Activated T-cell treated with anti-CD3 and anti-CD28 coated beads for 4 hours (primary cell): Measurements from ENCODE around the gene EWSR1.

ENCODE experiments used
- DNase-seq: peaks from one replicate; pipeline ENCODE4 v3.0.0-alpha.2; 2020

The EWSR1 gene

DNA sequence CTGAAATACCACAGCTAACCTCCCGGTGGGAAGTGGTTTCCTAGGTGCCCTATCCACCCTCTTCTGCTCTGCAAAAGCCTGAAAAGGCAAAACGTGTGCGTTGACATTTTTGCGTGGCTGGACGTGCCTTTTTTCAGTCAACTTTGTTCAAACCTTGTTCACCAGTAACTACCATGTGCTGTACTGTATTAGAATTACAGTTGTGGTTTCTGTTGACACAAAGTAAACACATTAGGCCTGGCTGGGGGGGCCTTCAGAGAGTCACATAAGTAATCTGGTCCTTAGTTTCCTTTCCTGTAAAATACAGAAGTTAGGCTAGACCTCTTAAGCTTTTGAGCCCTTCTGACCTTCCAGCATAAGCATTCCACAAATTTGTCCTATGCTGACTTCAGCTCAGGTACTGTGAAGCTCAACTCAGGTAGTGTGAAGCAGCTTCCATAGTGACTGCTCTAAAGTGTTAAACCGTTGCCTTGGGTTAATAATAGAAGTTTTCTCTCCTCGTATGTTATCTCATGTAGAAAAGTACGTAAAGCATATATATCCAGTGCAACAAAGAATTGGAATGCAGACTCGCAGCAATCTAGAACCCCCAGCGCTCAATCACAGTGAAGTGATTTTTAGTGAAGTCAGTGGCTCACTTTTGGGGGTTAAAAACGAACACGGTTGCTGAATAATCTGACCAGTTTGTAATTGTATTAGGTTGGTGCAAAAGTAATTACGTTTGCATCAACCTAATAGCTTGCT is 1.8 kb downstream of the EWSR1 start:
- DNase-seq, result no peak

DNA sequence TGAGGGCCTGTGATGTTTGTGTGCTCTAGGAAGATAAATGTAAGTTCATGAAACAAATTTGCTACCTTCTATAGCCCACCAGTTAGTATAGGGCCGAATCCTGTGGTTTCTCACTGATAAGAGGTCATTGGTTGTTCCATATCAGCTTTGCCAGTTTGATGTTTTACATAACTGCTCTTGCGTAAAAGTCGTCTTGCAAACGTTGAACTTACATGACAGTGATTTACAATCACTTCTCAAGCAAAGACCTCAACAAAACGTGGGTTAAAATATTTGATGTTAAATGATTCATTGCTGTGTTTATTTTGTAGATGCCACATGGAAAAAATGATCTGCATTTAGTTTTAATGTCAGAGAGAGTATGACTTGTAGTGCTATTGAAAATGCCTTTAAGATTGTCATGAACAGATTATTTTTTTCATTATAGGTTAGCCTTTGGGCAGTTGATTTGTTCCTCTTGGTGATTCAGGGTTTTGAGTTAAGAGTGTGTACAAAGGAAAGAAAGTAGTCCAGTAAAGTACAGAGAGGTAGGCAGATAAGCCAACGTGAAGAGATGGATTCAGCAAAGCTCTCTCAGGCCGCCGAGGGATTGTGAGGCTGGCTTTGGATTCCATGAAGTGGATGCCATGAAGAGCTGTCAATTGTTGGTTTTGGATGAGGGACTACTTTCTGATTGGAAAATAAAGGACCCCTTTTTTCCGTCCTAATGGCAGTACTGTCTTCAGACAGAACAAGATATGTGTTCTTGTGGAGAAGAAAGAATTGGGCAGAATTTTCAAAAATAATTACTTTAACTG is 2.6 kb downstream of the EWSR1 start:
- DNase-seq, result no peak

DNA sequence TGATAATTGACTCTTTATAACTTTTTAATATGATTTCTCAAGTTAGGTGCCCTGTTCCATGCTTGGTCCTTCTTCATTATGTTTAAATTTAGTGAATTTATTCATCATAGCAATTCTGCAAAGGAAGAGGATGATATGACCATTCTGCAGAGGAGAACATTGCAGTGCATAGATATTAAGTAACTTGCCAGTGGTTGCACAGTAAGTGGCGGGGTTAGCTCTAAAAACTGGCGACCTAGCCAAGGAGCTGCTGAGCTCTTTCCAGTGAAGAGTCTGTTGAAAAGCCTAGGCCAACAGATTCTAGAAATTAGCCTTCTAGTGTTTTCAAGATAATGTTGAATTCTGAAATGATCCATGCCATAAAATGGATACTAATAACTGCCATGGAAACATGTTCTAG is 4.6 kb downstream of the EWSR1 start:
- DNase-seq, result no peak

DNA sequence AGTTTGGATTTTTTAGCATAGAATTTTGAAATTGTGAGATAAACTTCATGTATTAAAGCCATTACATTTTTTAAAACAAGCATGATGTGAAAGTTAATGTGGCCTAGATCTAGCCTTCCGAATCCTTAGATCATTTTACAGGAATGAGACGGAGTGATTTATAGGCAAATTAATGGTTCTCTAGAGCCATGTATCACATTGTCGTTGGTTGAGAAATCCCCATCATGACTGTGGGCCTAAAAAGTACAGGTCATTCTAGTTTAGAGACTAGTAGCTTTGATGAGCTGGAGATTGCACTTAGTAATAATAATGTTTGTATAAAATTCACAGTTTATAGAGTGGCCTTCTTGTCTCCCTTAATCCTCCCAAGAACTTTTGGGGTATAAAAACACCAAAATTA is 7.1 kb downstream of the EWSR1 start:
- no peak for DNase-seq

DNA sequence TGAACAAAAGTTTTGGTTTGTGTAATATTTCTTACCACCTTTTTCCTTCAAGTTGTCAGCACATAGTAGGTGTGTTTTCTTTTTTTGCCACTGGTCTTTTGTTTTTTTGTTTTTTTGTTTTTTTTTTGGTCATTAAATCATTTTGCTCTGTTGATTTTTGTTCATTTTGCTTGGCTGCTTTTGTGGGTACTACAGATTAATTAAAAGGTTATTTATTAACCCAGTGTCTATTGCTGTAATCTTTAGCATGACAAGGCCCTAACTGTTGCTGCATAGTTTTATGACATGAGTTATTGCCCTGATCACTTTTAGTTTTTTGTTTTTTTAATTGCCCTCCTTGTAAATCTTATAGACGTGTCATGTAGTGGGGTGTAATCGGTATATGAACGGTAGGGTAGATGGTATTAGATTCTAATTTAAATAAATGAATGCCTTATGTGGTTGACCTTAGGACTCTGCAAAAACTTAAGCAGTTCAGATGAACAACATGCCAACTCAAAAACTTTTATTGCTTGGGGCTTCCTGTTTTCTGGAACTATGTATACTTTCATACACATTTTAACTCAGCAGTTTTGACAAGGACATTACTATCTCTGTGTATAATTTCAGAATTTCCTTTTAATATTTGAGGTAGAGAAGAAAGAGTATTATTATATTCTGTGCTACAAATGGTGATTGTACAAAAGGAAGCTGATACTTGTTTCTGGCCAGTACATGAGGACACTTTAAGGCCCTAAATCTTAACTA is 7.9 kb downstream of the EWSR1 start:
- no peak for DNase-seq

DNA sequence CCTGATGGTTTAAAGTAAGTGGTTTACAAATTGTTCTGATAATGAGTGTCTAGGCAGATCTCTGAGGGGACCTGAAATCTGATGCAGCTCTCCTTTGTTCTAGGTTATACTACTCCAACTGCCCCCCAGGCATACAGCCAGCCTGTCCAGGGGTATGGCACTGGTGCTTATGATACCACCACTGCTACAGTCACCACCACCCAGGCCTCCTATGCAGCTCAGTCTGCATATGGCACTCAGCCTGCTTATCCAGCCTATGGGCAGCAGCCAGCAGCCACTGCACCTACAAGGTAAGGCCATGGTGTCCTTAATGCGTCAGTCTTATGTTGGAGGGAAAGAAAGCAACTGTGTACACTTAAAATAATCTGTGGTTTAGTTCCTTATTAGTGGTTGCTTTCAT is 9.9 kb downstream of the EWSR1 start:
- DNase-seq, result no peak

DNA sequence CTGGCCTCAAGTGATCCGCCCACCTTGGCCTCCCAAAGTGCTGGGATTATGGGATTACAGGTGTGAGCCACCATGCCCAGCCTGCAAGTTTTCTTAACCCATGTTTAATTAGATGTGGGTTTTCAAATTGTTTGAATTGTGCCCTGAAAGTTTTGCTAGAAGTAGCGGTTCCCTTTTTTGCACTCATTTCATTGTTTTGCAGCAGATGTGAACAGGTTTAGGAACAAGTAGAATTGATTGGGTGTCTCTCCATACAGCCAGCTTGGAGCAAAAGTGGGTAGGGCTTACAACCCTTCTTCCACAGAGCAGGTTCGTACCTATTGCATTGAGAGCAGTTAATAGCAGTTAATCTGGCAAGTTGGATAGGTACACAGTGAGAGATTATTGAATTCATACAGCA is 16.1 kb downstream of the EWSR1 start:
- DNase-seq, result no peak

DNA sequence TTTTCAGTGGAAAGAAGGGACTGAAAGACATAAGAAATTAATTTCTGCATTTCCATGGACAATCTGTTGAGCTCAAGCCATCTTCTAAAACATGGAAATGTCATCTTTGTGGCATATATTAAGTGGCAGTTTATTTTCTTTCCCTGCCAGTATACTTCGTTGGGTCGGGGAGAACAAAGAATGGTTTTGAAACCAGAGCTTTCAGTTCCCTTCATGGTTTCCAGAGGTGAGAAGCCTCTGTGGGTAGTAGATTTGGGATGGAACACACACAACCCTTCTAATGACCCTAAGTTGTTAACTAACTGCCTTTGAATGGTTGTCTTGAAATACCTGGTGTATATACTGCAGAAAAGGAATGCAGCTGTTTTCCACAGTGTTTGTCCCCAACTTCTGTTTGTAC is 20.8 kb downstream of the EWSR1 start:
- no peak for DNase-seq

DNA sequence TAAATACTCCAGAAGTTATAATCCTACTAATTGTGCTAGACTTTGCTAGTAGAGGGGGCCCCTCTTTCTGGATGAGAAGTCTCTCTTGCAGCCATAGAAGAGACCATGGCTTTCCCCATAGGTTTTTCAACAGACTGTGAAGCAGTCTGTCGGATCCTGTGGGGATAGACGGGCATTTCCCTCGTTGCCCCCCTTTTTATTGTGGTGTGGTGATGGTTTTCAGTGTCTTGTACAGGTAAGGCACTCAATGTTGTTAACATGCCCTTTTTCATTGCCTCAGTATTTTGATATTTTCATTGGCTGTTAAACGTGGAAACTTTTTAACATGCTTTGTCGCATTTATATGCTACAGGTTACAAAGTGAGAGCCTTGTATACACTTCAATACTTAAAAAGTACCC is 22.0 kb downstream of the EWSR1 start:
- DNase-seq, result no peak

DNA sequence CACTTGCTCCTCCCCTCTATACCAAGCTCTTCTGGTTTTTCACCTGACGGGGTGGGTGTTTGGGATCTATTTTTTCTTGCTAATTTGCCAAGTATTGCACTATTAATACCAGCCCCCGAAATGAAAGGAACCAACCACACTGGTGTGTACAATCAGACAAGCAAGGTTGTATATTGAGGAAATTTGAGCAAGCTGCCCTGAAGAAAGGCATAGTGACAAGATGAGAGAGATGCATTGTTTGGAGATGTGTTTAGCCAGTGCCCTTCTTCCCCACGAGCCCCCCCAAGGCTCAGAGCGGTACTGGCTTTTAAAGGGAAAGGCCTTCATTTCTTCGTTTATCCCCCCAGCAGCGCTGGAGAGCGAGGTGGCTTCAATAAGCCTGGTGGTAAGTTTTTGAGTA is 23.1 kb downstream of the EWSR1 start:
- DNase-seq, result no peak

DNA sequence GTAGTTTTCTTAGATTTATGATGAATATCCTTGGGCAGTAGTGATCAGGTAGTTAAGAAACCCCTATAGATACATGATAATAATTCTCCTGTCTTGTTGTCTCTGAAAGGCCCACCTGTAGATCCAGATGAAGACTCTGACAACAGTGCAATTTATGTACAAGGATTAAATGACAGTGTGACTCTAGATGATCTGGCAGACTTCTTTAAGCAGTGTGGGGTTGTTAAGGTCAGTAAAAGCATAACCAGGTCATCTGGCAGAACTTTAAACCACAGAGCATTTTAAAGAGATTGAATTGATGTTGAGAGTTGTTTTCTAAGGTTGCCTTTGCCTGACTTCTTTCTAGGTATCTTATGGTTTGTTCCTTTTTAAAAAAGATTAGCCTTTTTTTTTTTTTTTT is 24.3 kb downstream of the EWSR1 start:
- no peak for DNase-seq

DNA sequence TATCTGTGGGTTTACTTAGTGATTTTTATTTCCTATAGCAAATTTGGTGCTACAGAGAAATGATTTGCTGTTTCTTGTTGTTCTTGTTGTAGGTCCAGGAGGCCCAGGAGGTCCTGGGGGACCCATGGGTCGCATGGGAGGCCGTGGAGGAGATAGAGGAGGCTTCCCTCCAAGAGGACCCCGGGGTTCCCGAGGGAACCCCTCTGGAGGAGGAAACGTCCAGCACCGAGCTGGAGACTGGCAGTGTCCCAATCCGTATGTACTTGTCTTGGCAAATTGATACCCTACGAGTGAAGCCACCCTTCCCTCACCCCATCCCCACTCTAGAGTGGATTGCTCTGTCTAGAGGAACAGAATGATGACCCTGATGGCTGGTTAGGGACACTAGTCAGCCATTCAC is 30.6 kb downstream of the EWSR1 start:
- no peak for DNase-seq

DNA sequence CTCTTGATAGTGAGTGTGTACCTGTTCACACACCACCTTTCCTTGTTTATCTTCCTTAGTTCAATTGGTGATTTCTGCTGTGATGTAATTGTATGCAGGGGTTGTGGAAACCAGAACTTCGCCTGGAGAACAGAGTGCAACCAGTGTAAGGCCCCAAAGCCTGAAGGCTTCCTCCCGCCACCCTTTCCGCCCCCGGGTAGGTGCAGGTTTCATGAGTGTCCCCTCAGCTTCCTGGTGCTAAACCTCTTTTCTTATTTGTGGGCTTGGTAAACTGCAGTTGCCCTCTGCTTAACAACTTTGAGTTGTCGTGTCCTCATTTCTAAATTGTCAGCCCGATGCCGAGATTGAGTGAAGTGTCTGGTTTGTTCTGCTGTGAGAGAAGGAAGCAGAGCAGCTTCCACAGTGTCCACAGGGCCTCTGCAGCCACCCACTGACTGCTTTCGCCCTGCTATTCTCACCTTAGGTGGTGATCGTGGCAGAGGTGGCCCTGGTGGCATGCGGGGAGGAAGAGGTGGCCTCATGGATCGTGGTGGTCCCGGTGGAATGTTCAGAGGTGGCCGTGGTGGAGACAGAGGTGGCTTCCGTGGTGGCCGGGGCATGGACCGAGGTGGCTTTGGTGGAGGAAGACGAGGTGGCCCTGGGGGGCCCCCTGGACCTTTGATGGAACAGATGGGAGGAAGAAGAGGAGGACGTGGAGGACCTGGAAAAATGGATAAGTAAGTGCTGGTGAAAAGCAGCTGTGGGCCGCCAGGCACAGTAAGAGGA is 31.2 kb downstream of the EWSR1 start:
- no peak for DNase-seq

DNA sequence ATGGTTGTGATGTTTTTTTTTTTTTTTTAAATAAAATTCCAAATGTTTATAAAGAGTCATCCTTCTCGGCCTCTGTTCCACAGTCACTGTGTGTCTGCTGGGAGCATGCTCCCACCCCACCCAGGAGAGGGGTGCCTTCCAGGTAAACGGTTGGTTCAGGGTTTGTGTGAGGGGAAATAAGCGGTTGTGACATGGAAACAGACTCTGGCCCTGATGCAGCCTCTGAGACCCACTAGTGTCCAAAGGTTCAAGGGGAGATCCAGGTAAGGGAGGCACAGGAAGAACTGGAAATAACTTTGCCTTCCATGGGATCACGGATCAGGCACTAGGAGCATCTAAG is 32.4 kb downstream of the EWSR1 start:
- DNase-seq, result no peak

DNA sequence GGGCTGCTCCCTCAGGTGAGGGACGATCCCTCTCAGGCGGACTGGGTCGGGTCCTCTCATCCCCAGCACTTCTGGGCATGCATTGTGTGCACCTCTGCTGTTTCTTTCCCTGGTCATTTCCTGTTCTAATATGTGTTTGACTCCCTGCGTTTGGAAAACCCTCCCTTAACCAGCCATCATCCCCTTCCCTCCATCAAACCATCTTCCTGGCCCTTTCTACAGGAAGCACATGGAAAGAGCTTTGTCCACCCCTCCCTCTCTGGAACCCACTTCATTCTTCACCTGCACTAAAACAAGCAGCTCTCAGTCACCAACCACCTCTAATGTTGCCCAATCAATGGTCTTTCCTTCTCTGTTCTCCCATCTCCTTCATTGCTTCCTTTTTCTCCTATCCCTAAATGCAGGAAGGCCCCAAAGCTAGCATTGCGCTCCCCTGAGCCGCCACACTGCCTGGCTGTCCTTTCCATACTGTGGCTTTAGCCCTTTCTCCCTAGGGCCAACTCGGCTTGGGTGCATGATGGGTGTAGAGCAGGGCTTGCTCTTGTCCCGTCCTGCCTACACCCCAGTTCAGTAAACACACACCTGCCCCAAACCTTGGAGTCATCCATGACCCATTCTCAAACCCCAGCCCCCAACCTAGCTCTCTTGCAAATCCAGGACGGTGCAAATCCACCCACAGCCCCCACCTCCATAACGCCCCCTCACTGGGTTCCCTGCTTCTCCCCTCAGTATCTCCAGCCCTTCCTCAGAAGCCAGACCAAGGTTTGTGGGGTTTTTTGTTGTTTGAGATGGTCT is 32.9 kb downstream of the EWSR1 start:
- DNase-seq, result no peak

DNA sequence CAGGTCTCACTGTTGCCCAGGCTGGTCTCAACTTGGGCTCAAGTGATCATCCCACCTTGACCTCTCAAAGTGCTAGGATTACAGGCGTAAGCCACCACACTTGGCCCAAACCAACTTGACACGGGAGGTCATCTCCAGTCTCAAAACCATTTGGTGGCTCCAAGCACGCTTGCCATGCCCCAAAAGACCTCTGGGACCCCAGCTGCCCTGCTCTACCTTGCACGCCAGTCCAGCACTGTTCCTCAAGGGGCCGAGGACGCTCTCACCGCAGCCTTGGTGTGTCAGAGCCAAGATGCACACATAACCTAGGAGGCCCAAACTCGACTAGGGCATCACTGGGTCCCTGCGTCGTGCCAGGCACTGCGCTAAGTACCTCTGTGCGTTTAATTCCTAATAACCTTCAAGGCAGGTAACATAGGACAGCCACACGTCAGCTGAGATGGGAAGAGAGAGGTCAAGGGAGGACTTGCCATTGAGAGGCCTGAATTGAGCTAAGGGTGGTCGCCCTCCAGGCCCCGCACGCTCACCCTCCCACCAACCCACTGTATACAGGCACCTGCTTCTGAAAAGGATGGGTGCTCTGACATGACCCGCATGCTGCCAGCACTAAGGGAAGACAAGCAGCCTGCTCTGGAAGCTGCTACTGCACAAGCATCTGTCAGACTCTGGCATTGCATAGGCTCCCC is 33.8 kb downstream of the EWSR1 start:
- DNase-seq, result no peak

DNA sequence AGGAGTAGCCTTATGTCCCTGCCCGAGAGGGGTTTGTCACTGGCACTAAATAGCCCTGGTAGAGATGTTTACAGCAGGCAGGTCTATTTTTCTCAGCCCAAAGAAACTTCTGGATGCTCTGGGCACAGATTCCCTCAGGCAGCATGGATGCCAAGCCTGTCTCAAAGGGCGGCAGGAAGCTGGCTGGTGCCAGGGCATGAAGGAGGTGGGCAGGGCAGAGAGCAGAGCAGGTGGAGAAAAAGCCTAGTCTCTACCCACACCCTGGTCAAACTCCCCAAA is 34.3 kb downstream of the EWSR1 start:
- DNase-seq, result no peak

DNA sequence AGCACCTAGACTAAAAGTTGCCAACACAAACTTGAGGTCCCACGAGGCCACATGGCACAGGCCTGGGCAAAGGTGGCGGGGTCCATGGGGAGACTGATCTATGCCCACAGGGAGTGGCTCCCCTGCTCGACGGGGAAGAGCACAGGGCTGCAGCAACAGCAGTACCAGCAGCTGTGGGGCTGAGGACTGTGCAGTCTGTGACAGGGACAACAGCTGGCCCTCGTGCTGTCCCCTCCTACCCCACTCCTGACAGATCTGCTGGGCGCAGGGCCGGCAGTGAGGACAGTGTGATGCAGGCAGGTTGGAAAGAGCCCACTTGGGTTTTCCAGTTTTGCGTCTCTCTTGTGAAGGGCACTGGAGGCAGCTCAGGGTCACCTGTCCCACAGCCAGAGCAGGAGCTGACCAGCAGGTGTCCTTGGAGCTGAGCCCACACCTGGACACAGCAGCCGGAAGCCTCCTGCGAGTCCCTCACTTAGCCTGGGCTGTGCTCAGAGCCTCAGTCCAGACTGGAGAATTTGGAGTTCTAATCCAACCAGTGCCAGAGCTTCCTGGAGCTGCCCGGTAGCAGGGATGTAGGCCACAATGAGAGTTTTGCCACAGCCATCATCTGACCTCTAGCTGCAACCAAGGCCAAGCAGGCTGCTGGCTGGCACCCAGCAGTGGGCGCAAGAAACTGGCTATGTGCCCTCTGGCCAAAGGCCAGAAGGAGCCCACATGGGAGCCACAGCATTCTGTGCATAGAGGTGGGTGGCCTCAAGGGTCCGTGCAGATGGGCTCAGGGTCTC is 34.8 kb downstream of the EWSR1 start:
- no peak for DNase-seq

DNA sequence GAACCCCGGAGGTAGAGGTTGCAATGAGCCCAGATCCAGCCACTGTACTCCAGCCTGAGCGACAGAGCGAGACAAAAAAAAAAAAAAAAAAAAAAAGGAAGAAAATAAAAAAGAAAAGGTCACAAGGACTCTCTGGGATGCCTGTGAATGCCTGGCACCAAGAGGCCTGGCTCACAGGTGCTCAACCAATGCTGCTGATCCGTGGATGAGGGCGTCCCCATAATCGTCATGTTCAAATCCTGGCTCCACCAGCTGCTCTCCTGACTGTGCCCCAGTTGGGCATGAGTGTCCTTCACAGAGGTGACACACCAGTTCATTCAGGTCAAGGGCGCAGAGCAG is 37.7 kb downstream of the EWSR1 start:
- DNase-seq, result no peak

DNA sequence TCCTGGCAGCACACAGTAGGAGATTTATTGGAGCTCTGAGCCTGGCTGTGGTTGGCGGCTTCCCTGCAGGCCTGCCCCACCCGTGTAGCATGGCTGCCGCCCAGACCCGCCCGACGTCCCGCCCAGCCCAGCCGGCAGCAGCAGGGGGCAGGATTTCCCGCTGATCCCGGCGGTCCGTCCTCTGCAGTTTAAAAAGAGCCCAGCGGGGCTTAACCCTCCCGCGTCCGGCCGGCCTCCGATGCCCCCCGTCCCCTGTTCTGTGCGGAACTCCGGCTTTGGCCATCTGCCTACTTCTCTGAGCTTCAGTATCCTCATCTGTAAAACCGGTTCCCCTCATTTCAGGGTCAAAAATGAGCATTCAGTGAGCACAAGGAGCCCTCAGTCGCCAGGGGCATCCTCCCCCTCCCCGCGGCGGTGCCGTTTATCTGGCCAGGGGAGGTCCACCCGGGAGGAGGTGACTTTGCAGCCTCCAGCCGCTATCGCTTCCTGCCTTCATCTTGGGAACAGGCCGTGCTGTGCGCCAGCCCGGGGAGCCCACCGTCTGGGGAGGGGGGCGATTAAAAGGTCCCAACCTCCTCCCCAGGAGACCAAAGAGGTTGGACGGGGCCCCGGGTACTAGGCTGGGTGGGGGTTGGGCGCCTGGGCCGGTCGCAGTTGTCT is 38.2 kb downstream of the EWSR1 start, which contains the start of gene GAS2L1:
GAS2L1 (plus strand) TSS at position 476 of the 660 bp plus-strand sequence. CDS start 1,456 bp downstream, outside the sequence.
- DNase-seq, result no peak
